CD4-positive, alpha-beta memory T cell (primary cell): ENCODE results near the gene CASP3. TPM values are rescaled to one million over a fixed set of nuclear protein-coding genes. Genes with fewer than 3 reads are reported as not detected.

Experiments used
- CTCF ChIA-PET: fragments of 350-600 bp; sonication (Branson Sonifier 250); formaldehyde crosslinking; loops from one replicate; lab custom pipeline; 2021; ENCODE audit warnings: inconsistent platforms; ENCODE audit not compliant: partially characterized antibody; lab: Charles Lee
- POLR2A ChIA-PET: fragments of 350-600 bp; sonication (Branson Sonifier 250); formaldehyde crosslinking; loops from one replicate; lab custom pipeline; 2021; ENCODE audit not compliant: partially characterized antibody; lab: Charles Lee
- DNase-seq, 5 donors: peaks; one replicate each; pipeline versions ENCODE4 v3.0.0 to v3.0.0-alpha.2; 2020 to 2022; ENCODE audit warnings: mixed read lengths in 1 of 5
- H3K27ac ChIP-seq: one replicate; pipeline ENCODE4 v1.7.0; 2013; ENCODE audit warnings: low read depth, low read length
- H3K27me3 ChIP-seq: 2 replicates; pipeline ENCODE4 v1.7.0; 2013; ENCODE audit warnings: mild to moderate bottlenecking, low read length, moderate library complexity; ENCODE audit not compliant: insufficient read depth
- H3K36me3 ChIP-seq: 2 replicates; pipeline ENCODE4 v1.7.0; 2013; ENCODE audit warnings: mild to moderate bottlenecking, low read length, moderate library complexity; ENCODE audit not compliant: insufficient read depth
- H3K4me1 ChIP-seq: 2 replicates; pipeline ENCODE4 v1.7.0; 2013; ENCODE audit warnings: mild to moderate bottlenecking, low read length, moderate library complexity; ENCODE audit not compliant: insufficient read depth
- H3K4me3 ChIP-seq, 2 donors: one replicate each; pipeline ENCODE4 v1.7.0; 2013; ENCODE audit warnings: low read length in 2 of 2, mild to moderate bottlenecking in 1 of 2
- H3K9me3 ChIP-seq, 2 donors: one replicate each; pipeline ENCODE4 v1.7.0; 2013; ENCODE audit warnings: low read length in 2 of 2, control low read depth in 1 of 2; ENCODE audit not compliant: control insufficient read depth in 1 of 2
- H3K27ac Mint-ChIP-seq, 7 donors: one replicate each; pipeline ENCODE4 v1.8.0; 2020 to 2021; ENCODE audit warnings: mixed read lengths in 7 of 7, mild to moderate bottlenecking in 6 of 7, inconsistent platforms in 3 of 7, moderate library complexity in 3 of 7
- H3K27me3 Mint-ChIP-seq, 2 donors: one replicate each; pipeline ENCODE4 v1.8.0; 2020 to 2021; ENCODE audit warnings: mixed read lengths in 2 of 2
- H3K36me3 Mint-ChIP-seq, 2 donors: one replicate each; pipeline ENCODE4 v1.8.0; 2020 to 2021; ENCODE audit warnings: mixed read lengths in 2 of 2, inconsistent platforms in 1 of 2, mild to moderate bottlenecking in 1 of 2
- H3K4me1 Mint-ChIP-seq, 4 donors: one replicate each; pipeline ENCODE4 v1.8.0; 2020 to 2021; ENCODE audit warnings: mixed read lengths in 4 of 4, mild to moderate bottlenecking in 1 of 4
- H3K4me3 Mint-ChIP-seq, 8 donors: one replicate each; pipeline ENCODE4 v1.8.0; 2020 to 2021; ENCODE audit warnings: mixed read lengths in 8 of 8, mild to moderate bottlenecking in 7 of 8, moderate library complexity in 6 of 8, inconsistent platforms in 3 of 8
- H3K9me3 Mint-ChIP-seq, 8 donors: one replicate each; pipeline ENCODE4 v1.8.0; 2020 to 2021; ENCODE audit warnings: mixed read lengths in 8 of 8, mild to moderate bottlenecking in 5 of 8, inconsistent platforms in 3 of 8, moderate library complexity in 1 of 8
- intact Hi-C: fragments of 100-400 bp; cut with micrococcal nuclease; formaldehyde crosslinking; loops from one replicate; pipeline ENCODE4 v1.15.1; 2023
- polyA plus RNA-seq, 2 donors: library from polyadenylated mRNA; unstranded; fragments of 300-500 nt; fragmentation: Illumina TruSeq; gene quantifications; one replicate each; pipeline ENCODE4 v1.2.3, GENCODE V29; 2021
- total RNA-seq, 2 experiments: library from RNA; stranded (reverse); gene quantifications; one replicate each; pipeline ENCODE4 v1.2.3, GENCODE V29; 2021

CASP3 gene
- total and polyA plus RNA-seq, 4 experiments from 2014 or later, result 4.1 to 24.9 (median 12.6) TPM

GRCh38 chr4:184688447-184688846 lies 39.2 kb upstream of the CASP3 start:
- CTCF ChIA-PET, result no interaction called here

GRCh38 chr4:184688005-184688404 lies 38.8 kb upstream of the CASP3 start:
- DNase-seq, result no peak
- Histone ChIP-seq H3K36me3 (no peaks in the 10 kb centered on the region), H3K4me3 (no peak overlapping the region), H3K9me3 (no peaks in the 10 kb centered on the region), H3K4me1 (no peaks in the 10 kb centered on the region), H3K27ac (no peak overlapping the region), H3K27me3 (no peaks in the 10 kb centered on the region)
- H3K36me3 Mint-ChIP-seq, result peaks cover 19 to 25% of the 10 kb centered on the region in 2 donors
- H3K27ac Mint-ChIP-seq, result no peak overlapping the region
- intact Hi-C loops, result no loop called here
- peaks cover 0 to 8% (median 5%) of the 10 kb centered on the region in 4 donors for H3K4me1 Mint-ChIP-seq
- ChIA-PET POLR2A (no interaction called here), CTCF (no interaction called here)
- no peaks in the 10 kb centered on the region for H3K9me3 Mint-ChIP-seq
- no peaks in the 10 kb centered on the region for H3K27me3 Mint-ChIP-seq
- no peak overlapping the region for H3K4me3 Mint-ChIP-seq

More at GRCh38 chr4:184688447-184688846, 39.2 kb upstream of the CASP3 start:
- no peak overlapping the region for H3K27ac ChIP-seq
- Mint-ChIP-seq H3K4me3 (no peak overlapping the region), H3K9me3 (no peaks in the 10 kb centered on the region), H3K27ac (peak overlapping the region in 1 of 7 donors; percentile 30), H3K27me3 (no peaks in the 10 kb centered on the region), H3K36me3 (peaks cover 20 to 29% of the 10 kb centered on the region in 2 donors), H3K4me1 (peaks cover 0 to 8% (median 5%) of the 10 kb centered on the region in 4 donors)
- H3K4me3 ChIP-seq, result no peak overlapping the region
- POLR2A ChIA-PET, result no interaction called here
- H3K4me1 ChIP-seq, result no peaks in the 10 kb centered on the region
- intact Hi-C loops, result no loop called here
- no peaks in the 10 kb centered on the region for H3K9me3 ChIP-seq
- no peaks in the 10 kb centered on the region for H3K36me3 ChIP-seq
- no peak for DNase-seq
- no peaks in the 10 kb centered on the region for H3K27me3 ChIP-seq

GRCh38 chr4:184684491-184685189 lies 35.4 kb upstream of the CASP3 start:
- intact Hi-C loops, result no loop called here
- H3K27me3 ChIP-seq, result no peaks in the 10 kb centered on the region
- POLR2A ChIA-PET, result no interaction called here
- no peak for DNase-seq
- H3K9me3 ChIP-seq, result no peaks in the 10 kb centered on the region
- Mint-ChIP-seq H3K27ac (peak overlapping the region in 3 of 7 donors; percentile 7 to 67 (median 43)), H3K4me1 (peaks cover 0 to 8% (median 5%) of the 10 kb centered on the region in 4 donors), H3K27me3 (no peaks in the 10 kb centered on the region), H3K4me3 (no peak overlapping the region), H3K36me3 (peaks cover 7 to 21% of the 10 kb centered on the region in 2 donors), H3K9me3 (no peaks in the 10 kb centered on the region)
- CTCF ChIA-PET, result interaction anchor here (1.2 kb wide), 1 partner anchor 11 kb away, joined by 4 read pairs; no protein-coding TSS in a partner anchor
- no peaks in the 10 kb centered on the region for H3K4me1 ChIP-seq
- no peaks in the 10 kb centered on the region for H3K36me3 ChIP-seq
- H3K4me3 ChIP-seq, result no peak overlapping the region
- H3K27ac ChIP-seq, result no peak overlapping the region

- H3K27me3 Mint-ChIP-seq, result no peaks in the 10 kb centered on the region
- CTCF ChIA-PET, result no interaction called here
These were observed 32.7 kb upstream of the CASP3 start for GRCh38 chr4:184681916-184682315.

GRCh38 chr4:184680698-184681097 lies 31.5 kb upstream of the CASP3 start:
- Histone ChIP-seq H3K27ac (no peak overlapping the region), H3K4me3 (no peak overlapping the region), H3K36me3 (no peaks in the 10 kb centered on the region), H3K4me1 (no peaks in the 10 kb centered on the region), H3K27me3 (no peaks in the 10 kb centered on the region), H3K9me3 (no peaks in the 10 kb centered on the region)
- peak overlapping the region in 1 of 7 donors; percentile 29 for H3K27ac Mint-ChIP-seq
- peaks cover 2 to 7% of the 10 kb centered on the region in 2 donors for H3K36me3 Mint-ChIP-seq
- no peak for DNase-seq
- H3K4me1 Mint-ChIP-seq, result peaks cover 0 to 8% (median 5%) of the 10 kb centered on the region in 4 donors
- no peaks in the 10 kb centered on the region for H3K27me3 Mint-ChIP-seq
- intact Hi-C loops, result no loop called here
- POLR2A ChIA-PET, result no interaction called here
- H3K4me3 Mint-ChIP-seq, result no peak overlapping the region
- no peaks in the 10 kb centered on the region for H3K9me3 Mint-ChIP-seq
- CTCF ChIA-PET, result no interaction called here

More at GRCh38 chr4:184681916-184682315, 32.7 kb upstream of the CASP3 start:
- intact Hi-C loops, result no loop called here
- Histone ChIP-seq H3K36me3 (no peaks in the 10 kb centered on the region), H3K27me3 (no peaks in the 10 kb centered on the region), H3K9me3 (no peaks in the 10 kb centered on the region), H3K4me1 (no peaks in the 10 kb centered on the region), H3K4me3 (no peak overlapping the region), H3K27ac (no peak overlapping the region)
- DNase-seq, result no peak
- H3K36me3 Mint-ChIP-seq, result peaks cover 5 to 14% of the 10 kb centered on the region in 2 donors
- H3K27ac Mint-ChIP-seq, result no peak overlapping the region
- H3K4me3 Mint-ChIP-seq, result no peak overlapping the region
- H3K9me3 Mint-ChIP-seq, result no peaks in the 10 kb centered on the region
- POLR2A ChIA-PET, result no interaction called here
- peaks cover 0 to 8% (median 5%) of the 10 kb centered on the region in 4 donors for H3K4me1 Mint-ChIP-seq

- Mint-ChIP-seq H3K27me3 (no peaks in the 10 kb centered on the region), H3K4me3 (no peak overlapping the region), H3K9me3 (no peaks in the 10 kb centered on the region), H3K27ac (peak overlapping the region in 1 of 7 donors; percentile 17), H3K4me1 (no peaks in the 10 kb centered on the region), H3K36me3 (peaks cover 17 to 22% of the 10 kb centered on the region in 2 donors)
- no peaks in the 10 kb centered on the region for H3K4me1 ChIP-seq
- H3K27ac ChIP-seq, result no peak overlapping the region
- H3K36me3 ChIP-seq, result no peaks in the 10 kb centered on the region
- DNase-seq, result no peak
- no peaks in the 10 kb centered on the region for H3K27me3 ChIP-seq
- H3K4me3 ChIP-seq, result no peak overlapping the region
- H3K9me3 ChIP-seq, result no peaks in the 10 kb centered on the region
- ChIA-PET POLR2A (no interaction called here), CTCF (no interaction called here)
- intact Hi-C loops, result no loop called here
These were observed 26.7 kb upstream of the CASP3 start for GRCh38 chr4:184675821-184676492.

GRCh38 chr4:184675018-184675417 lies 25.8 kb upstream of the CASP3 start:
- ChIA-PET POLR2A (no interaction called here), CTCF (no interaction called here)
- H3K4me1 Mint-ChIP-seq, result peaks cover 0 to 3% (median 2%) of the 10 kb centered on the region in 4 donors
- peaks cover 13 to 22% of the 10 kb centered on the region in 2 donors for H3K36me3 Mint-ChIP-seq
- no peak overlapping the region for H3K4me3 ChIP-seq
- no peaks in the 10 kb centered on the region for H3K9me3 Mint-ChIP-seq
- no peak for DNase-seq
- H3K27me3 ChIP-seq, result no peaks in the 10 kb centered on the region
- H3K36me3 ChIP-seq, result no peaks in the 10 kb centered on the region
- H3K27me3 Mint-ChIP-seq, result no peaks in the 10 kb centered on the region
- no peak overlapping the region for H3K4me3 Mint-ChIP-seq
- H3K27ac ChIP-seq, result no peak overlapping the region
- H3K27ac Mint-ChIP-seq, result peak overlapping the region in 2 of 7 donors; percentile 60 to 72
- no peaks in the 10 kb centered on the region for H3K9me3 ChIP-seq
- intact Hi-C loops, result no loop called here
- no peaks in the 10 kb centered on the region for H3K4me1 ChIP-seq
